ENCODE results near the gene MAGI1. TPM values are rescaled to one million over a fixed set of nuclear protein-coding genes. Genes with fewer than 3 reads are reported as not detected.

Gene MAGI1
- total RNA-seq, 1 donor from 2014 or later: 45.8 TPM

DNA sequence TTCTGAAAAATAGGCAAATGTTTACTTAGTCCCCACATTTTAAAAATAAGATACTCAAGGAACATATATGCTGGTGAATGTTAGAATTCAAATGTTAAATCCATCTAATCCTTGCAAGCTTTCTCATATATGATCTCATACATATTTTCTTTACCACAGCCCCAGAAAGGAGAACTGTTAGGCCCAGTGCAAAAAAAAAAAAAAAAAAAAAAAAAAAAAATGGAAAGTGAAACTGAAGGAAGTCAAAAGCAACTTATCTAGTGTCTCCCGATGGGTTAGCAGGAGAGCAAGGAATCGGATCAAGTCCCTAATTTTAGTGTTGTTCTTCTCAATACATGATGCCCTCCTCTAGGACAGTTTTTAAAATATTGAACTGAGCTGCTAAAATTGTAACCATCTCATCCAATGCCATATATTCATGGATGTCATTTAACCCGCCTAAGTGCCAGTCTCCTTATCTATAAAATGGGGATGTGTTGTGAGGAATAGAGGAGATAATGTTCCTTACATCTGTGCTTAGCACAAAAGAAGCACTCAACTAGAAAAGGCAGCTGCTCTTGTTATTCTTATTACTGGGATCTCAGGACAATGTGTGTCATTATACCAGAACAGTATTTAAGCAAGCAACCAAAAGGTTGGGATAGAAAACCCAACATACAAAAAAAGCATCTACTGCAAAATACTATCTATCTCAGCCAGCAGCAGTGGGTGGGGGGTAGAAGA, 279.7 kb downstream of the MAGI1 start:
- DNase-seq (no peak), ATAC-seq (no peak)
- Histone ChIP-seq H3K27ac (no peak overlapping the region), H3K9me3 (no peaks in the 10 kb centered on the region), H3K4me1 (no peaks in the 10 kb centered on the region), H3K27me3 (no peaks in the 10 kb centered on the region), H3K4me3 (no peak overlapping the region), H3K36me3 (no peaks in the 10 kb centered on the region)
- TF ChIP-seq, protein P1, sequence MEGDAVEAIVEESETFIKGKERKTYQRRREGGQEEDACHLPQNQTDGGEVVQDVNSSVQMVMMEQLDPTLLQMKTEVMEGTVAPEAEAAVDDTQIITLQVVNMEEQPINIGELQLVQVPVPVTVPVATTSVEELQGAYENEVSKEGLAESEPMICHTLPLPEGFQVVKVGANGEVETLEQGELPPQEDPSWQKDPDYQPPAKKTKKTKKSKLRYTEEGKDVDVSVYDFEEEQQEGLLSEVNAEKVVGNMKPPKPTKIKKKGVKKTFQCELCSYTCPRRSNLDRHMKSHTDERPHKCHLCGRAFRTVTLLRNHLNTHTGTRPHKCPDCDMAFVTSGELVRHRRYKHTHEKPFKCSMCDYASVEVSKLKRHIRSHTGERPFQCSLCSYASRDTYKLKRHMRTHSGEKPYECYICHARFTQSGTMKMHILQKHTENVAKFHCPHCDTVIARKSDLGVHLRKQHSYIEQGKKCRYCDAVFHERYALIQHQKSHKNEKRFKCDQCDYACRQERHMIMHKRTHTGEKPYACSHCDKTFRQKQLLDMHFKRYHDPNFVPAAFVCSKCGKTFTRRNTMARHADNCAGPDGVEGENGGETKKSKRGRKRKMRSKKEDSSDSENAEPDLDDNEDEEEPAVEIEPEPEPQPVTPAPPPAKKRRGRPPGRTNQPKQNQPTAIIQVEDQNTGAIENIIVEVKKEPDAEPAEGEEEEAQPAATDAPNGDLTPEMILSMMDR (IDR thresholded peaks at IDR 0.05): no peak
- intact Hi-C loops (cut with DNase I): no loop called here

DNA sequence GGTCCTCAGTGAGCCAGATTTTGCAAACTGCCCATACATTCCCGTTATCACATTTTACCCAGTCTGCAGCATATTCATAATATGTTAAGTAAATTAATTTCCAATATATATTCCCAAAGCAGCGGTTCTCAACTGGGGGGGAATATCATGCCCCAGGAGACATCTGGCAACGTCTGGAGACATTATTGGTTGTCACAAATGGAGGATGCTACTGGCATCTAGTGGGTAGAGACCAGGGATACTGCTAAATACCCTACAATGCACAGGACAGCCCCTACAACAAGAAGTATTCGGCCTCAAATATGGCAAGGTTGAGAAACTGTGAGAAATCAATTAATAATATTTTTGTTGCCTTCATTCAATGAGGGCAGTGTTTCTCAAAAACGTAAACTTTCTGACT, 280.3 kb downstream of the MAGI1 start:
- Histone ChIP-seq H3K27me3 (no peaks in the 10 kb centered on the region), H3K27ac (no peak overlapping the region), H3K4me3 (no peak overlapping the region), H3K9me3 (no peaks in the 10 kb centered on the region), H3K36me3 (no peaks in the 10 kb centered on the region), H3K4me1 (no peaks in the 10 kb centered on the region)
- TF ChIP-seq, protein P1 (IDR thresholded peaks at IDR 0.05): no peak
- DNase-seq (no peak), ATAC-seq (no peak)
- intact Hi-C loops (cut with DNase I): no loop called here

DNA sequence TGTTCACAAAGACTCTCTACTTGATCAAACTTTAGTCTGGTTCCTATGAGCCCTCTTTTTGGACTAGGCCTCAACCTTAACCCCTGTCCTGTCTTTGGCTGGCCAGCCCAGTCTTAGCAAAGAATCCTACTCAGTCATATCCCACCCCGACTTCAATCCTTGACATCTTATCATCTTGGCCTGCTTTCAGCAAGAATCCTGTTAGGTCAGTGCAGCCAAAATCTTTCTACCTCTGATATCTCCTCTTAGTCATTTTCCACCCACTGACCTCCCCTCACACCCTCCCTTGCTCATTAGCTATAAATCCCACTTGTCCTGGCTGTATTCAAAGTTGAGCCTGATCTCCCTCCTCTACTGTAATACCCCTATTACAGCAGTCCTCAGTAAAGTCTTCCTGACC, 286.1 kb downstream of the MAGI1 start:
- ATAC-seq (no peak), DNase-seq (no peak)
- Histone ChIP-seq H3K4me3 (no peak overlapping the region), H3K27ac (no peak overlapping the region), H3K4me1 (no peaks in the 10 kb centered on the region), H3K9me3 (no peaks in the 10 kb centered on the region), H3K27me3 (no peaks in the 10 kb centered on the region), H3K36me3 (no peaks in the 10 kb centered on the region)
- TF ChIP-seq, protein P1 (IDR thresholded peaks at IDR 0.05): no peak
- intact Hi-C loops (cut with DNase I): no loop called here

- Histone ChIP-seq H3K9me3 (no peaks in the 10 kb centered on the region), H3K27me3 (no peaks in the 10 kb centered on the region), H3K36me3 (no peaks in the 10 kb centered on the region), H3K27ac (no peak overlapping the region), H3K4me3 (no peak overlapping the region), H3K4me1 (no peaks in the 10 kb centered on the region)
- DNase-seq (no peak), ATAC-seq (peak; percentile 62)
- TF ChIP-seq, protein P1 (IDR thresholded peaks at IDR 0.05): peak; percentile 62
- intact Hi-C loops (cut with DNase I): no loop called here
Measured at GRCh38 chr3:65751123-65751700, 287.5 kb downstream of the MAGI1 start.

GRCh38 chr3:65749066-65749465, 289.7 kb downstream of the MAGI1 start:
- H3K27me3 ChIP-seq: no peaks in the 10 kb centered on the region
- no peaks in the 10 kb centered on the region for H3K4me1 ChIP-seq
- H3K27ac ChIP-seq: no peak overlapping the region
- no peak overlapping the region for H3K4me3 ChIP-seq
- TF ChIP-seq, protein P1 (IDR thresholded peaks at IDR 0.05): no peak
- no peaks in the 10 kb centered on the region for H3K36me3 ChIP-seq
- no peaks in the 10 kb centered on the region for H3K9me3 ChIP-seq
- ATAC-seq (no peak), DNase-seq (no peak)
- intact Hi-C loops (cut with DNase I): no loop called here
